ENCODE data around the gene ASPN.
A peak's percentile ranks its signal among the peaks of the same experiment; 100 is the strongest.

ASPN gene

DNA sequence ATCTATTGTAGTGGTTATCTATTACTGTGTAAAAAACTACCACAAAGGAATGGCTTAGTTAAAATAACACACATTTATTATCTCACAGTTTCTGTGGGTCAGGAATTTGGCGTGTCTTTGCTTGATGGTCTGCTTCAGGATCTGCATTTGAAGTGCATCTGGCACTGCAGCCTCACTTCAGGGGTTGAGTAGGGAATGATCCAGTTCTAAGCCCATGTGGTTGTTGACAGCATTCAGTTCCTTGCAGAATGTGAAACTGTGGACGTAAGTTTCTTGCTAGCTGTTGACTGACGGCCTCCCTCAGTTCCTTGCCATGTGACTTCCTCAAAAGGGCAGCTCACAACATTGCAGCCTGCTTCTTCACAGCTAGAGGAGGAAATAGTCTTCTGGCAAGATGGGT is 75.8 kb downstream of the ASPN start:
- peak; percentile 81 for DNase-seq

Data from GF-D8 (cell line).